Parathyroid adenoma (tissue), 2 donors: Measurements from ENCODE around the gene SLC6A16.

ENCODE experiments used
- H2AFZ ChIP-seq: fragments of 300-600 bp; sonication (generic); one replicate; pipeline ENCODE4 v1.7.0; 2017; ENCODE audit warnings: antibody characterized with exemption, mild to moderate bottlenecking
- H3K27ac ChIP-seq: fragments of 300-600 bp; sonication (generic); one replicate; pipeline ENCODE4 v1.7.0; 2017
- H3K27me3 ChIP-seq: fragments of 300-600 bp; sonication (generic); one replicate; pipeline ENCODE4 v1.7.0; 2017; ENCODE audit warnings: low read length; ENCODE audit not compliant: control insufficient read depth, insufficient read depth
- H3K36me3 ChIP-seq: fragments of 300-600 bp; sonication (generic); one replicate; pipeline ENCODE4 v1.7.0; 2017; ENCODE audit warnings: low read length; ENCODE audit not compliant: control insufficient read depth, insufficient read depth
- H3K4me1 ChIP-seq: fragments of 300-600 bp; sonication (generic); one replicate; pipeline ENCODE4 v1.7.0; 2017; ENCODE audit warnings: control low read depth
- H3K4me2 ChIP-seq: fragments of 300-600 bp; sonication (generic); one replicate; pipeline ENCODE4 v1.7.0; 2017; ENCODE audit warnings: low read length
- H3K4me3 ChIP-seq: fragments of 300-600 bp; sonication (generic); one replicate; pipeline ENCODE4 v1.7.0; 2017; ENCODE audit warnings: low read depth, low read length
- H3K79me2 ChIP-seq: fragments of 300-600 bp; sonication (generic); one replicate; pipeline ENCODE4 v1.7.0; 2017; ENCODE audit warnings: control low read depth
- H3K9ac ChIP-seq: fragments of 300-600 bp; sonication (generic); one replicate; pipeline ENCODE4 v1.7.0; 2017; ENCODE audit warnings: mild to moderate bottlenecking
- H3K9me3 ChIP-seq: fragments of 300-600 bp; sonication (generic); one replicate; pipeline ENCODE4 v1.7.0; 2017; ENCODE audit warnings: low read length; ENCODE audit not compliant: control insufficient read depth
- CTCF ChIP-seq: fragments of 300-600 bp; sonication (generic); IDR thresholded peaks from one replicate; pipeline ENCODE4 v1.7.0; 2017; ENCODE audit warnings: antibody characterized with exemption, mild to moderate bottlenecking
- donor health status: primary hyperparathyroidism.

Gene SLC6A16

GRCh38 chr19:49364083-49364737 is 39.2 kb upstream of the SLC6A16 start:
- H3K4me2 ChIP-seq: peak overlapping the region; percentile 32
- H3K79me2 ChIP-seq: no peaks in the 10 kb centered on the region
- no peak overlapping the region for H3K27ac ChIP-seq
- peak overlapping the region; percentile 23 for H2AFZ ChIP-seq
- no peak for TF ChIP-seq CTCF
- H3K36me3 ChIP-seq: no peaks in the 10 kb centered on the region
- H3K9ac ChIP-seq: no peak overlapping the region
- H3K4me3 ChIP-seq: peak overlapping the region; percentile 23
- H3K27me3 ChIP-seq: no peaks in the 10 kb centered on the region
- peaks cover 2% of the 10 kb centered on the region for H3K4me1 ChIP-seq
- H3K9me3 ChIP-seq: no peaks in the 10 kb centered on the region

GRCh38 chr19:49363268-49364082 is 38.5 kb upstream of the SLC6A16 start, which contains the start of gene DKKL1:
TSS of gene DKKL1 (plus strand) at chr19:49363877. CDS start at chr19:49363999, 122 bp downstream.
- Histone ChIP-seq H3K27ac (peak within 1 kb of the TSS; percentile 59), H3K27me3 (no peaks in the 10 kb centered on the region), H3K79me2 (no peaks in the 10 kb centered on the region), H3K4me2 (peak within 1 kb of the TSS; percentile 95), H3K4me3 (peak within 1 kb of the TSS; percentile 86), H3K4me1 (peaks cover 2% of the 10 kb centered on the region), H2AFZ (peak within 1 kb of the TSS; percentile 85), H3K9me3 (no peaks in the 10 kb centered on the region), H3K36me3 (no peaks in the 10 kb centered on the region), H3K9ac (no peak within 1 kb of the TSS)
- no peak for TF ChIP-seq CTCF

- Histone ChIP-seq H3K27me3 (no peaks in the 10 kb centered on the region), H2AFZ (peak overlapping the region; percentile 85), H3K4me3 (peak overlapping the region; percentile 86), H3K79me2 (no peaks in the 10 kb centered on the region), H3K4me1 (peaks cover 2% of the 10 kb centered on the region), H3K36me3 (no peaks in the 10 kb centered on the region), H3K27ac (peak overlapping the region; percentile 59), H3K4me2 (peak overlapping the region; percentile 95), H3K9me3 (no peaks in the 10 kb centered on the region), H3K9ac (no peak overlapping the region)
- no peak for TF ChIP-seq CTCF
Observed at GRCh38 chr19:49362929-49363267, 37.9 kb upstream of the SLC6A16 start.

- Histone ChIP-seq H3K27me3 (no peaks in the 10 kb centered on the region), H3K79me2 (no peaks in the 10 kb centered on the region), H3K4me1 (peaks cover 2% of the 10 kb centered on the region), H3K9ac (no peak within 1 kb of the TSS), H3K36me3 (no peaks in the 10 kb centered on the region), H3K9me3 (no peaks in the 10 kb centered on the region), H3K4me3 (peak within 1 kb of the TSS; percentile 86), H2AFZ (peak within 1 kb of the TSS; percentile 85), H3K4me2 (peak within 1 kb of the TSS; percentile 95), H3K27ac (peak within 1 kb of the TSS; percentile 69)
- no peak for TF ChIP-seq CTCF
Observed at GRCh38 chr19:49362048-49362928, 37.3 kb upstream of the SLC6A16 start, which contains the start of gene TEAD2. TSS of gene TEAD2 (minus strand) at chr19:49362416. CDS start at chr19:49360075, 2,341 bp downstream.
